Stimulated activated naive CD4-positive, alpha-beta T cell (primary cell): Measurements from ENCODE around the gene MAGI1.
"Not testable (repeated sequence)": the region's sequence is repeated elsewhere in the genome, so short reads cannot be mapped to it uniquely, and the experiment has no call there.

Experiments
- DNase-seq, 6 experiments: peaks; one replicate each; lab custom pipeline; 2025; lab: John Stamatoyannopoulos, UW

Gene MAGI1

DNA sequence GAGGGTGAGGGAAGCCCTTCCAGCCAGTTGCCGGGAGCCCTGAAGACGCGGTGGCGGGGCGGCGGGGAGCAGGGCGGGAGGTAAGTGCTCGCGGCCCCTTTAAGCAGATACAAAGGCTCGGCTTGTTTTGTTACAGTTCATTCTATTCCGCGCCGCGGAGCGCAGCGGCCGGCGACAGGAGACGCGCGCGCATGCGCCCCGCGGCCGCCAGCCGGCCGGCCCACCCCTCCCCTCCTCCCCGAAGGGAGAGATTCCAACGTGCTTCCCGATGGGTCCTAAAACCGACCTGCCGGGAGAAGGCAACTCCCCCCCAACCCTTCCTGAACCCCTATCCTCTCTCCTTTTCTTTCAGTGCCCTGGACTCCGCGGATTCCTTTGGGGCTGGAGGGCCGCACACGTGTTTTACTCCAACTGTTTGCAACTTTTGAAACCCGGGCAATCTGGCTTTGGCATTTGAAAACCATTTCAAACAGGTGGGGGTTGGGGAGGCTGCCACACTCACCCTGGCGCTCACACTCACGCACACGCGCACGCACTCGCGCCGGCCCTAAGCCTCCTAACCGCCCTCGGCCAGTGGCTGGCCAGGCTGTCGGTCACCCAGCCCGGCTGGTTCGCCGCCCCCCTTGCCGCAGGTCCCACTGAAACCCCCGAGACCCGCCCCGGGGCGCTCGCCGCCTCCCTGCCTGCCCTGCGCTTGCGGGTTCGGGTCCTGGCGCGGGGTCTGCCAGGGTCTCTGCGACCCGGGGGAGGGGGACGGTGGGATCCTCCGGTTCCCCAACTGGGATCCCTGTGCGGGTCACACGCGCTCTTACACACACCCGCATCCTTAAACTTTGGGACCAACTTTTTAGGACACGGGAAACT, at the start of gene MAGI1:
Gene MAGI1 (minus strand): TSS at position 193 of the 864 bp plus-strand sequence. CDS start 610 bp downstream, outside the sequence.
- no peak for DNase-seq

DNA sequence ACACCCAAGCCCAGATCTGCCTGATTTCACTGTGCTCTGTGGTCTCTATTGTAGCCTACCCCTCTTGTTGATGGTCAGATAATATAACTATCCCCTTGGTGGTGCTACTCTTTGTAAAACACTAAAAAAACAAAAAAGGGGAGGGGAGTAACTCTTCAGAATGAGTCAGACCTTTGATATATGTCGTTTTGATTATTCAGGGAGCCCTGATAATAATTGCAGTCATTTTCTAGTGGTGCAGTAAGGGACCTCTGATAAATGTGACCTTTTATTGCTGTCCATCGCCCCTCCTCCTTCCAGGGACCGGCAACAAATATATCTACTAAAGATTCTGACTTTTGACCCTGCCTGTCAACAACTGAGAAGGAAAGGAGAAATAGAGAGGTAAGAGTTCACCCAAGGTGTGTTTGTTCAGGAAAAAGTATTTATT, 45.1 kb upstream of the MAGI1 start:
- no peak for DNase-seq

GRCh38 chr3:66083096-66083678, 44.5 kb upstream of the MAGI1 start:
- no peak for DNase-seq

DNA sequence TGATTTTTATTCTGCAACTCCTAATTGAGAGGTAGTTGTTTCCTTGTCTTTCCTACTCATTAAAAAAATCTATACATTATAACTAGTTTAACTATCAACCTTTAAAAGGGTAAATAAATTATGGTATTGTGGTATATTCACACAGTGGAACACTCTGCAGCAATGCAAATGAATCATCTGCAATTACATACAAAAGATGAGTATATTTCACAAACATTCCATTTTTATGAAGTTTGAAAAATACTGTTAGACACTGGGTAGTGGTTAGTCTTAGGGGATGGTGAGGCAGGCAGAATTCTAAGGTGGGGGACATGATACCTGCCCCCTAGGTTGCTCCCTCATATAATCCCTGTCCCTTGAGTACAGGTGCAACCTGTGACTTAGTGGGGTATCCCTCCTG, 44.0 kb upstream of the MAGI1 start:
- DNase-seq = no peak

DNA sequence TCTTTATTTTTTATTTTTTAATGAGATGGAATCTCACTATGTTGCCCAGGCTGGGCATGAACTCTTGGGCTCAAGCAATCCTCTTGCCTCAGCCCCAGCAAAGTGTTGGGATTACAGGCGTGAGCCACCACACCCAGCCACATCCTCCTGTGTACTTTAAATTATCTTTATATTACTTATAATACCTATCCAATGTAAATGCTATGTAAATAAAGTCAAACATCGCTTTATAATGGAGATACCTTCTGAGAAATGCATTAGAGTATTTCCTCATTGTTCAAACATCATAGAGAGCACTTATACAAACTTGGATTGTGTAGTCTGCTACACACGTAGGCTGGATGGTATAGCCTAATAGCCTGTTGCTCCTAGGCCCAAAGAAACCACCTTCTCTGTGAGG, 41.4 kb upstream of the MAGI1 start:
- no peak for DNase-seq

DNA sequence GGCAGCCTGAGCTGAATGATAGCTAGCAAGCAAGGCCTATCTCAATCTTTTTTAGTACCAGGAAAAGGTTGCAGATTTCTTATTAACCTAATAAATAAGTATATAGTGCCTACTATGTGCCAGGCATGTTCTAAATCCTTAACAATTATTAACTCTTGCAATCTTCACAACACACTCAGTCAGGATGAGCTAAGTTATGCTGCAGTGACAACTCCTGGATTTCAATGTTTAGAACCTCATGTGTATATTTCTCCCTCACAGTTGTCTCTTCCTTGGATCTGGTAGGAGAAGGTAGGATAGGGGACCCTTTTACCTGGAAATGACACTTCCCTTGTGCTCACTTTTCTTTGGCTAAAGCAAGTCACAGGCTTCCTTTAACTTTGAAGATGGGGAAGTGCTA, 39.3 kb upstream of the MAGI1 start:
- DNase-seq = no peak

- no peak for DNase-seq
These were observed 38.2 kb upstream of the MAGI1 start for GRCh38 chr3:66076861-66077470.

DNA sequence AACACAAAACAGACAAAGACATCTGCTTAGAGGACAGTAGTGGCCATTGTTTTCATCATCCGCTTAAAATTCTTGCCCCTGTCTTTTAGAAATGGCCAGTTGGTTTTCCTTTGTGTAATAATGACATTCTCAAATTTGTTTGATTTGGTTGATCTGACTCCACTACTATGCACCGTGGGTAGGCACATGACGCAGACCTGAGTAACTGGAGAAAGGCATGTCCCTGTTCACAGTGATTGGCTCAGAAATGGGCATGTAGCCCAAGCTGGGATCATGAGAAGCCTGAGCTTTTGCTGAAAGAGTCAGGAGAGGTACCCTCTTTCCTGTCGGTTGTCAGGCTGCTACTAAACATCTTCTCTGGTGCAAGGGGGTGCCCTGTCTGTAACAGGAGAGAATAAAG, 36.6 kb upstream of the MAGI1 start:
- no peak for DNase-seq

GRCh38 chr3:66073464-66074141, 34.9 kb upstream of the MAGI1 start:
- no peak for DNase-seq

GRCh38 chr3:66068255-66068654, 29.5 kb upstream of the MAGI1 start:
- DNase-seq = no peak

DNA sequence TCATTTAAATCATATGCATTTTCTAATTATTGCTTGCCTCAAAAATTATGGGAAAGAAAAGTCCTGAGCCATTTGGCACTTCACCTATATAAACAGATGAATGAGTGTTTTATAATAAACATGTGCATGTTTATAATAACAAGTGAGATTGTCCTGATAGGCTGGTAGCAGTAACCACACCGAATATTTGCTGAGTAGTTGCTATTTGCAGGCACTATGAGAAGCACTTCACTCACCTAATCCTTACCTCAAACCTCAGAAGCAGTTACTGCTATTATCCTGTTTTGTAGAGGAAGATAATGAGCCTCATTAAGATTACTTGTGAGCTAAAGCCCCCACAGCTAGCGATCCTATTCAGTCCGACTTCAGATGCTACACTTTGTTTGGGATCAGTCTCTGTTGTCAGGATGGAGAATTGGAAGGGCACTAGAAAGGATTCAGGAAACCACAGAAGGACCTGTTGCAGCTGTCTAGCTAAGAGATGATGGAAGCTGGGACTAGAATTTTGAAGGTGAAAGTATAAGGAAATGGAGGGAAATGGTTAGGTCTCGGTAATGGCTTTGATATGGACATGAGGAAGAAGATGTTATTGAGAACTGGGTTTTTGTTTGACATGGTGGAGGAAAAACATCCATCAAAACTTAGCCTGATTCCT, 28.4 kb upstream of the MAGI1 start:
- DNase-seq = no peak

DNA sequence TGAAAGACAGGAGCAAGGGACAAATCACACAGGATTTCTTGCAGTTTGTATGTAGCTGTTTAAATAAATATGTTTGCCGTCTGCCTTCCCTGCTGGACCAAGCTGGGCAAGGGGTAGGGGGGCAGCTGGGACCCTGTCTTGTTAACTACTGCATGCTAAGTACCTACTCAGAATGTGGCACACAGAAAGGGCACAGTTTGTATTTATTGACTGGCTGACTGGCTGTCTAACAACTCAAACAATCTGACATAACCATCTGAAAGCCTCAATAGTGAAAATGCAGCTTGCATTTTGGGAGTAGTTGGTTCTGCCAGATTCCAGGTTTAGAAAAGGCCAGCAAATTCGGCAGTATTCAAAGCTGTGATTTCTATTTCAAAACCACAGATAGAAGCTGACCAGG, 16.6 kb upstream of the MAGI1 start:
- no peak for DNase-seq

- no peak for DNase-seq
These were observed 14.9 kb upstream of the MAGI1 start for GRCh38 chr3:66053550-66054094.

GRCh38 chr3:66052721-66053549, 14.2 kb upstream of the MAGI1 start:
- DNase-seq = no peak

DNA sequence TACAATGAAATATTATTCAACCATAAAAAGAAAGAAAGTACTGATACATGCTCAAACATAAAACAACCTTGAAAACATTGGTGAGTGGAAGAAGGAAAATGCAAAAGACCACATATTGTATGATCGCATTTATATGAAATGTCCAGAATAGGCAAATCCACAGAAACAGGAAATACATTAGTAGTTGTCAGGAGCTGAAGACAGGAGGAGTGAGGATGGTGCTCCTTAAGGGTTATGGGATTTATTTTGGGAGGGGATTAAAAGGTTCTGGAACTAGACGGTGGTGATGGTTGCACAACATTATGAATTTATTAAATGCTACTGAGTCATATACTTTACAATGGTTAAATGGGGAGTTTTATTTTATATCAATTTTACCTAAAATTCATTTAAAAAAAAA, 12.1 kb upstream of the MAGI1 start:
- no peak for DNase-seq

DNA sequence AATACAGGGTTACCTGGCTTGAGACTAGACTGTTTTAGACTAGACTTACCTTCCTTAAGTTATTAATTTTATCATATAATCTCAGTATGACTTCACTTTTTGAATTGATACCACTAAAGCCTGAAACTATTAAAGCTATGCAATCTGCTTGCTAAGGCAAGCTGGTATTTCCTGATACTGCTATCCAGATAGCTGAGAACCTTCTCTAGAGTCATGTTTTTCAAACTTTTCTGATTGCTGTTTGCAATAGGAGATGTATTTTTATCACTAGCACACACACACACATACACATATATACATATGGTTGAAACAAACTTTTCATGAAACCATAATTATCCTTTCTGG, 9.3 kb upstream of the MAGI1 start:
- DNase-seq = no peak

DNA sequence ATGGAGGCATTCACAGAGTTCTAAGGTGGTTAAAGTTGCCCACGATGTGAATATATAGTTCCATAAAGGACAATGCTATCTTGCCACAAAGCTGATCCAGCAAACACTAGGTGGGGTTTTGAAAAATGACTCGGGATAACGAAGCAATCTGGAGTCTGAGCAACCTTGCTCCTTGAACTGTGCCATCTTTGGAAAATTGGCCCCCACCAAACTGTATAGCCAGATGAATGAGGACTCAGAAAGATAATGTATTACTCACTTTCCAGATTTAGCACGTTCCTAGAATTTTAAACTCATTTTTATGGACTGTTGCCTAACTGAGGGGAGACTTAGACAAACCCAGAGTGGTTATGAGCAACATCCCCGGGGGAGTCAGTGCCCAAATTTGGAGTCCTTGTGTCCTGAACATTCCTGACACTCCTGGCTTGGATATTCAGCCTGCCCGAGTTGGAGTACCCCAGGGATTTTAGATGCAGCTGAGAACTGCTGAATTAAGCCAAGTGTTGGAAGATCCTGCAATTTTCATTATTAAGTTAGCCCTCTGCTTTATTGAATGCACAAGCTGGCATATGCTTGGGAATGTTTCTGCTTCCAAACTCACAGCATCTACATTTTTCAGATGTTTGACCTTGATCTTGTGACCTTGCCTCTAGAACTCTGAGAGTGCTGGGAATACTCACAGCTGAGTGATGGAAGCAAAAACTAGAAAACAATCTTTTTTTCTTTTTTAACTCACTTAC, 8.8 kb upstream of the MAGI1 start:
- DNase-seq = no peak

DNA sequence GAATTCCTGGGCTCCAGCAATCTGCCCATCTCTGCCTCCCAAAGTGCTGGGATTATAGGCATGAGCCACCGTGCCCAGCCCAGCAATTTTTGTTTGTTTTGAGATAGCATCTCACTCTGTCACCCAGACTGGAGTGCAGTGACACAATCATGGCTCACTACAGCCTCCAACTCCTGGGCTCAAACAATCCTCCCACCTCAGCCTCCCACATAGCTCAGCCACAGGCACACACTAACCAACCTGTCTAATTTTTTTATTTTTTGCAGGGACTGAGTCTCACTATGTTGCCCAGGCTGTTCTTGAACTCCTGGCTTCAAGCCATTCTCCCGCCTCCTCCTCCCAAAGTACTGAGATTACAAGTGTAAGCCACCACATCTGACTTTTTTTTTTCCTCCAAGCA, 7.6 kb upstream of the MAGI1 start:
- DNase-seq = not testable (repeated sequence)

GRCh38 chr3:66041828-66042227, 3.1 kb upstream of the MAGI1 start:
- DNase-seq = no peak

- DNase-seq = no peak
These were observed 2.4 kb upstream of the MAGI1 start for GRCh38 chr3:66041116-66041515.

- DNase-seq = no peak
These were observed 821 bp upstream of the MAGI1 start for GRCh38 chr3:66039590-66039887.
